Activated naive CD8-positive, alpha-beta T cell treated with anti-CD3 and anti-CD28 coated beads, Interleukin-2, amount 50 U/mL, for 24 hours (primary cell): ENCODE data around the gene CCR1.

Experiments
- ATAC-seq: fragments of 150-1000 bp; cut with Tn5 transposase; one replicate; pipeline ENCODE4 v1.10.0; 2021
- DNase-seq: peaks from one replicate; pipeline ENCODE4 v3.0.0; 2021
- H3K27ac Mint-ChIP-seq: one replicate; pipeline ENCODE4 v1.8.0; 2021; ENCODE audit warnings: mild to moderate bottlenecking, mixed read lengths
- H3K27me3 Mint-ChIP-seq: one replicate; pipeline ENCODE4 v1.8.0; 2021; ENCODE audit warnings: mixed read lengths
- H3K36me3 Mint-ChIP-seq: one replicate; pipeline ENCODE4 v1.8.0; 2021; ENCODE audit warnings: low read depth, mixed read lengths
- H3K4me1 Mint-ChIP-seq: one replicate; pipeline ENCODE4 v1.8.0; 2021; ENCODE audit warnings: mixed read lengths
- H3K4me3 Mint-ChIP-seq: one replicate; pipeline ENCODE4 v1.8.0; 2021; ENCODE audit warnings: mild to moderate bottlenecking, moderate library complexity, mixed read lengths
- H3K9me3 Mint-ChIP-seq: one replicate; pipeline ENCODE4 v1.8.0; 2021; ENCODE audit warnings: mixed read lengths

The CCR1 gene

GRCh38 chr3:46208167-46208704 is at the start of gene CCR1:
CCR1 (minus strand) TSS chr3:46208313; CDS start chr3:46204313, 4,000 bp downstream.
- H3K9me3 Mint-ChIP-seq, result no peaks in the 10 kb centered on the region
- H3K36me3 Mint-ChIP-seq, result no peaks in the 10 kb centered on the region
- peak within 1 kb of the TSS; percentile 30 for H3K4me3 Mint-ChIP-seq
- H3K4me1 Mint-ChIP-seq, result peaks cover 25% of the 10 kb centered on the region
- peak within 1 kb of the TSS; percentile 52 for H3K27ac Mint-ChIP-seq
- no peaks in the 10 kb centered on the region for H3K27me3 Mint-ChIP-seq
- peak; percentile 70 for DNase-seq
- peak; percentile 65 for ATAC-seq

GRCh38 chr3:46252980-46253379 is 44.9 kb upstream of the CCR1 start:
- peaks cover 9% of the 10 kb centered on the region for H3K27me3 Mint-ChIP-seq
- ATAC-seq, result no peak

GRCh38 chr3:46245146-46245545 is 37.0 kb upstream of the CCR1 start:
- Mint-ChIP-seq H3K27ac (no peak overlapping the region), H3K9me3 (no peaks in the 10 kb centered on the region), H3K4me1 (no peaks in the 10 kb centered on the region), H3K36me3 (no peaks in the 10 kb centered on the region), H3K4me3 (no peak overlapping the region), H3K27me3 (no peaks in the 10 kb centered on the region)
- ATAC-seq, result no peak
- no peak for DNase-seq

More at GRCh38 chr3:46252980-46253379, 44.9 kb upstream of the CCR1 start:
- no peak overlapping the region for H3K4me3 Mint-ChIP-seq
- DNase-seq, result no peak
- no peaks in the 10 kb centered on the region for H3K4me1 Mint-ChIP-seq
- no peaks in the 10 kb centered on the region for H3K9me3 Mint-ChIP-seq
- no peaks in the 10 kb centered on the region for H3K36me3 Mint-ChIP-seq
- H3K27ac Mint-ChIP-seq, result no peak overlapping the region

- Mint-ChIP-seq H3K4me3 (no peak overlapping the region), H3K27ac (no peak overlapping the region), H3K4me1 (no peaks in the 10 kb centered on the region)
Observed at GRCh38 chr3:46243560-46243959, 35.4 kb upstream of the CCR1 start.

GRCh38 chr3:46242120-46242519 is 34.0 kb upstream of the CCR1 start, which contains the start of gene CCR3:
CCR3 (plus strand) TSS chr3:46242460; CDS start chr3:46265159, 22,699 bp downstream.
- H3K36me3 Mint-ChIP-seq, result no peaks in the 10 kb centered on the region
- H3K9me3 Mint-ChIP-seq, result no peaks in the 10 kb centered on the region
- no peak within 1 kb of the TSS for H3K4me3 Mint-ChIP-seq
- ATAC-seq, result no peak
- peaks cover 7% of the 10 kb centered on the region for H3K27me3 Mint-ChIP-seq
- H3K4me1 Mint-ChIP-seq, result no peaks in the 10 kb centered on the region
- no peak for DNase-seq
- H3K27ac Mint-ChIP-seq, result no peak within 1 kb of the TSS

More at GRCh38 chr3:46243560-46243959, 35.4 kb upstream of the CCR1 start:
- Mint-ChIP-seq H3K9me3 (no peaks in the 10 kb centered on the region), H3K27me3 (peaks cover 3% of the 10 kb centered on the region), H3K36me3 (no peaks in the 10 kb centered on the region)
- no peak for ATAC-seq
- DNase-seq, result no peak

- H3K9me3 Mint-ChIP-seq, result no peaks in the 10 kb centered on the region
- H3K27ac Mint-ChIP-seq, result no peak overlapping the region
- no peak overlapping the region for H3K4me3 Mint-ChIP-seq
- DNase-seq (no peak), ATAC-seq (no peak)
- H3K27me3 Mint-ChIP-seq, result peaks cover 7% of the 10 kb centered on the region
- H3K36me3 Mint-ChIP-seq, result no peaks in the 10 kb centered on the region
- peaks cover 2% of the 10 kb centered on the region for H3K4me1 Mint-ChIP-seq
Observed at GRCh38 chr3:46239952-46240351, 31.8 kb upstream of the CCR1 start.

GRCh38 chr3:46239301-46239938 is 31.3 kb upstream of the CCR1 start:
- Mint-ChIP-seq H3K9me3 (no peaks in the 10 kb centered on the region), H3K27ac (no peak overlapping the region), H3K4me3 (no peak overlapping the region), H3K4me1 (peaks cover 2% of the 10 kb centered on the region), H3K36me3 (no peaks in the 10 kb centered on the region), H3K27me3 (peaks cover 7% of the 10 kb centered on the region)
- ATAC-seq (no peak), DNase-seq (no peak)

GRCh38 chr3:46238386-46238785 is 30.3 kb upstream of the CCR1 start:
- DNase-seq (no peak), ATAC-seq (no peak)
- Mint-ChIP-seq H3K27ac (no peak overlapping the region), H3K27me3 (peaks cover 7% of the 10 kb centered on the region), H3K36me3 (no peaks in the 10 kb centered on the region), H3K9me3 (no peaks in the 10 kb centered on the region), H3K4me1 (peaks cover 2% of the 10 kb centered on the region), H3K4me3 (no peak overlapping the region)

- no peak for DNase-seq
- no peaks in the 10 kb centered on the region for H3K36me3 Mint-ChIP-seq
- no peak overlapping the region for H3K27ac Mint-ChIP-seq
- peaks cover 2% of the 10 kb centered on the region for H3K4me1 Mint-ChIP-seq
- no peaks in the 10 kb centered on the region for H3K9me3 Mint-ChIP-seq
- ATAC-seq, result no peak
- H3K4me3 Mint-ChIP-seq, result no peak overlapping the region
- peaks cover 9% of the 10 kb centered on the region for H3K27me3 Mint-ChIP-seq
Observed at GRCh38 chr3:46236294-46237054, 28.4 kb upstream of the CCR1 start.

GRCh38 chr3:46235425-46235824 is 27.3 kb upstream of the CCR1 start:
- Mint-ChIP-seq H3K9me3 (no peaks in the 10 kb centered on the region), H3K36me3 (no peaks in the 10 kb centered on the region), H3K27ac (no peak overlapping the region), H3K4me1 (peaks cover 2% of the 10 kb centered on the region), H3K27me3 (peaks cover 9% of the 10 kb centered on the region), H3K4me3 (no peak overlapping the region)
- no peak for DNase-seq
- ATAC-seq, result no peak

- DNase-seq (no peak), ATAC-seq (no peak)
- no peaks in the 10 kb centered on the region for H3K36me3 Mint-ChIP-seq
- H3K4me3 Mint-ChIP-seq, result no peak overlapping the region
- H3K27ac Mint-ChIP-seq, result no peak overlapping the region
- H3K9me3 Mint-ChIP-seq, result no peaks in the 10 kb centered on the region
- peaks cover 2% of the 10 kb centered on the region for H3K27me3 Mint-ChIP-seq
- H3K4me1 Mint-ChIP-seq, result peaks cover 7% of the 10 kb centered on the region
Observed at GRCh38 chr3:46233194-46233593, 25.1 kb upstream of the CCR1 start.

- DNase-seq, result no peak
- Mint-ChIP-seq H3K4me1 (peaks cover 10% of the 10 kb centered on the region), H3K36me3 (no peaks in the 10 kb centered on the region), H3K27ac (no peak overlapping the region), H3K9me3 (no peaks in the 10 kb centered on the region), H3K4me3 (no peak overlapping the region), H3K27me3 (peaks cover 11% of the 10 kb centered on the region)
- no peak for ATAC-seq
Observed at GRCh38 chr3:46231323-46231722, 23.2 kb upstream of the CCR1 start.

GRCh38 chr3:46228260-46229242 is 20.4 kb upstream of the CCR1 start:
- H3K27me3 Mint-ChIP-seq, result peaks cover 11% of the 10 kb centered on the region
- no peaks in the 10 kb centered on the region for H3K36me3 Mint-ChIP-seq
- no peaks in the 10 kb centered on the region for H3K9me3 Mint-ChIP-seq
- DNase-seq (no peak), ATAC-seq (no peak)
- H3K4me1 Mint-ChIP-seq, result peaks cover 8% of the 10 kb centered on the region
- no peak overlapping the region for H3K27ac Mint-ChIP-seq
- H3K4me3 Mint-ChIP-seq, result no peak overlapping the region
